NK-92 (cell line): ENCODE measurements around the gene GIMAP1.

Experiments
- DNase-seq: peaks from one replicate; lab custom pipeline; 2025; ENCODE audit not compliant: unreplicated experiment; lab: John Stamatoyannopoulos, UW

Gene GIMAP1

DNA sequence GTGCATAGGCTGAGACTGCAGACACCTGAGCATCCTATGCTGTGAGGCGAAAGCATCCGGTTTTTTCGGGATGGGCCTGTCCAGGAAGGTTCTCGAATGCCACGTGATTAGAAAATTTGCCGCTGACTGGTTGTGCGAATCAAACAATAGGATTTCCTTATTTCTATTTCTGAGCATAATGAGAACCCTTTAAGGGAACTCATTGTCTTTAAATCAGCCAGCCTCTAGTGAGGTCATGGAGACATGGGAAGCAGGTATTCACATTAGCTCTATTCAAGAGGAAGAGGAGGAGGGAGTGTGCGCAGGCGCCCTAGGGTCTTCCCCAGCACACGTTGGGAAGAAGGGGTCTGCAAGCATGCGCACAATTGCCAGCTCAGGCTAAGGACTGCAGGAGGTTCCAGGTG is 5.6 kb downstream of the GIMAP1 start:
- no peak for DNase-seq

DNA sequence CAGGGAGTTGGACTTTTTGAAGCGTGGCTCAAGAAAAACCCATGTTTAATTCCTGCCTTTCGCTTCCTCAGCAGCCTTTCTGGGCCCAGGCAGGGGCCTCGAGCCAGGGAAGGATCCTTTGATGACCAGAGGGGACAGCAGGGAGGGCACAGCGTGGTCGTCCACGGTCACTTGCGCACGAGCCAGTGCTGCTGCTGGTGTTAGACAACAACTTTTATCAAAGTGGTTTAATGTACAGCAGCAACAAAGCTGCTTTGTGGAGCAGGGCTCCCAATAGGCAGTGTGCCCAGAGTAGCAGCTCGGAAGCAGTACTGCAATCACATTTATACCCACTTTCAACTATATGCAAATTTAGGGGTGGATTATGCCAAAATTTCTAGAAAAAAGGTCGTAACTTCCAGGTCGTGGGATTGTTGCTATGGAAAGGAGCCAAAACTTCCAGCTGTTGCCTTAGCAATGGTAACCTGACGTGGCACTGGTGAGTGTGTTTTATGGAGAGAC is 6.1 kb downstream of the GIMAP1 start:
- no peak for DNase-seq

DNA sequence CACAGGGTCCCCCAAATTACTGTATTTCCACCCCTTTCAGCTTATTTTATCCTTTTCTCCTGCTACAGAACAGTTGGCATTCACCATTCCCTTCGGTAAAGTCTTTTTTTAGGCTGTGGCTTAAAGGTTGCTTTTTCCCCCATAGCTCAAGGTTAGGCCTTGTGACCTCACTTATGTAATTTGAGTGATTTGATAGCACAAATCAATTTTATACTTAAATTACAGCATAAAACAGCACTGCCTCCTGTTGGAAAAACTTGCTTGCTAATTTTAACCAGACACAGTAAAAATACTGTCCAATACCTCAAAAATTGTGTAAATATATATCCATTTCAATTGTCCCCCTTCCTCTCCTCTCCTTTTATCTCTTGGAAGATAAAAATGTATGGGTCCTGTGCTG is 7.1 kb downstream of the GIMAP1 start:
- no peak for DNase-seq

GRCh38 chr7:150727381-150727780 is 11.0 kb downstream of the GIMAP1 start:
- no peak for DNase-seq

DNA sequence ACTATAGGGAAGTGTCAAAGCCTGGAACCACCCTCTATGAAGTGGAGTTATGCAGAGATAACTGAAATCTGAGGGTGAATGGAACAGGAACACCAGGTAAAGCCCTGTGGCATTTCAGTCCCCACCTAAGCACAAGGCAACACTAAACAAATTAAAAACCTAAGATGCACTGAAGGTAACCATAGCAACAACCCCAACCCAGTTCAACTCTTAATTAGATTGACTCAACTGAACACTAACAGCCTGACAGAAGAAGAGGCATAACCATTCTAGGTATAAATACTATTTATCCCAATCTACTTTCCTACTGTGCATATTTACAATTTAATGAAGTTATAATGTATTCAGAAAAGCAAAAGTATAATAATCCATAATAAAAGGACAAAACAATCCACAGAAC is 11.6 kb downstream of the GIMAP1 start:
- DNase-seq: no peak

GRCh38 chr7:150728609-150729008 is 12.2 kb downstream of the GIMAP1 start:
- no peak for DNase-seq

DNA sequence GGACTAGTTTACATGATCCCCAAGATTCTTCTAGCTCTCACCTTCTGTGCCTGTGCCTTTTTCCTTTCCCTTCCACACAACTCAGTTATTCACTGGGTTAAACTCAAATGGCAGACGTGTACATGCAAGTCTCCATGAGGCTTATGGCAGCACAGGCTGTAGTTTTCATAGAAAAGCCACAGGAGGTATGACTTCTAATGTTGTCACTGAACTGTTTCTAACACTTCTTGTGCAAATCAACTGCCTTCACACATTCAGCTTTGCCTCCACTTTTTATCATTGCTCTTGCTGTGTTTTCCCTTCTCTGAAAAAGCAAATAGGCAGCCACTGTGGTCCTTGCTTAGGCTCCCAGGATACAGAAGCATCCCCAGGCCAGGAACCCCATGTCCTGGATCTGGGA is 15.5 kb downstream of the GIMAP1 start:
- DNase-seq: no peak

- no peak for DNase-seq
These were observed 16.5 kb downstream of the GIMAP1 start for GRCh38 chr7:150732786-150733481.

- DNase-seq: no peak
These were observed 17.2 kb downstream of the GIMAP1 start for GRCh38 chr7:150733482-150734095.

- DNase-seq: no peak
These were observed 17.8 kb downstream of the GIMAP1 start for GRCh38 chr7:150734254-150734653.

DNA sequence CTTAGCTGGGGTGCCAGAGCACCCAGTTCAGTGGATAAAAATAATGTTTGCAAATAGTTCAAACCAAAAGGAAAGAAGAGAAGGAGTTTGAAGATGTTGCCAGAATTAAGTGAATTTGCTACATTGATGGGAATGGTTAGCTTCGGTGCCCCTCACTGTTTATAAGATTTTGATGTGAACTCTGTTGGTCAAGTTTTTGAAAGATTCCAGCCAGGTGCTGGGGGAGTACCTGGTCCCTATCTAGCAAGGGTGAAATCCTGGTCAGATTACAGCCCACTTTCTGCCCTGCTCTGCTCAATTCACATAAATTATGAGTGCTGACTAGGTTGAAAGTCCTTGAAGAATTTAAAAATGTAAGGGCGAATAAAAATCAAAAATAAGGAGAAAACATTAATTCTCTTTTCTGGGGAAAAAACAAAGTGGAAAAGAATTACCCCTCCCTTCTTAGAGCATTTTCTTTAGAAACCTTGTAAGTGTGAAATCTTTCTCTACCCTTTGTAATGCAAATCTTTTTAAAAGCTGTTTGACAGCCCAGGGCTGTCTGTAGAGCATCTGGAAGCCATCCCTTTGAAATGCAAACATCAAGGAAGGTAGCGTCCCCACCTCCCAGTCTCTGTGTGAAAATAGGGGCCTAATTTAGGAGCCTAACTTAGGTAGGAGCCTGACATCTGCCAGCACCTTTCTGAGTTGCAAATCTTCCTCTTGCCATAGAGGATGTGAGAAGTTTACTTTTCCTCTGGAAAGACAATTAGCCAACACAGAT is 19.4 kb downstream of the GIMAP1 start:
- no peak for DNase-seq

- no peak for DNase-seq
These were observed 20.5 kb downstream of the GIMAP1 start for GRCh38 chr7:150736864-150737263.

DNA sequence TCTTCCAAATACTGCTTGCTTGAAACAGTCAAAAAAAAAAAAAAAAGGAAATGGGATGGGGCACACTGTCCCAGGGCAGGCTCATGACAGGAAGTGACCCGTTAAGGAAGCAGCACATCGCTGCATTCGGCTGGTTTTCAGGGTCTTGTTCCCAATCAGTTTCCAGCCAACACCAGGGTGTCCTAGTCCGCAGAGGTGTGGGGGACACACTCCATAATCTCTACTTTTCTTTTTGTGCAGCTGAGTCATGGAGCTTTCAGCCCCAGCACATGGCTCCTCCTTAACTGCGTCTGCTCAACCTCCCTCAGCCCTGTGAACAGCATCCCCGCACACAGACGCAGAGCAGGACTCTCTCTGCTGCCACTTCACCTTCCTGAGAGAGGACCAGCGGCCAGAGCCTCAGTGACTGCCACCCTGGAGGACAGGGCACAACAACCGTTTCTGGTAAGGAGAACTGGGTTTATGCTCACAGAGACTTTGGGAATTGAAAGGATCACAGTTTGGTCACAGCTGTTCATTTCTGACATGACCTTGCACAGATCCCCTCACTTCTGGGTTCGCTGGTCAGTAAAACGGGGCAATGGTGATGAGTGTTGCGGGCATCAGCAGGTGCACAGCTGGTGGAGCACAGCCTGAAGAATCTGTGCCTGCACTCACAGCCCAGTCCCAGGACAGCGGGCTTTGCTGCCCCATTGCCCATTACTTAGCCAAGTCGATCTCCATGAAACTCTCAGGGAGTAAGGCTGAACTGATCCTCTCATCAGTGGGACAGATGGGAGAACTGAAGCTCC is 21.0 kb downstream of the GIMAP1 start, which contains the start of gene GIMAP5:
Gene GIMAP5, plus strand, starts transcription at position 154 of the 791 bp plus-strand sequence. CDS start 3,467 bp downstream, outside the sequence.
- DNase-seq: no peak

DNA sequence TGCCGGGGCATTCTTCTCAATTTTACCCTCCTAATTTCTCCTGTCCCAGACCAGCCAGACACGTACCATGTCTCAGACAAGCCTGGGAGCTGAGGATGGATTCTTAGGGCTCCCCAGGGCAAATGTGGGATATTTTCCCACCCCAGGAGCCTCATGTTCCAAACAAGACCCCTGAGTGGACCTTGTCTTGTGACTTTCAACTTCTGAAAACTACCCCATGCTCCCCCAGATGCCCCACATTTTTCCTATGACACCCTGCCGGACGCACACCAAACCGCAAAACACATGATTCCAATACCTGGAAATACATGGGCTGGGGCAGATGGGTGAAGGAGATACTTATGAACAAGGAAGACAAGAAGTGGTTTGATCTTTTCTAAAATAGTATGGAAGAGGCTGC is 21.7 kb downstream of the GIMAP1 start:
- DNase-seq: no peak

GRCh38 chr7:150738591-150739001 is 22.2 kb downstream of the GIMAP1 start:
- DNase-seq: no peak

GRCh38 chr7:150739033-150739432 is 22.6 kb downstream of the GIMAP1 start:
- no peak for DNase-seq

- DNase-seq: no peak
These were observed 23.6 kb downstream of the GIMAP1 start for GRCh38 chr7:150740053-150740452.

GRCh38 chr7:150742286-150742968 is 26.0 kb downstream of the GIMAP1 start:
- DNase-seq: no peak

- DNase-seq: no peak
These were observed 27.7 kb downstream of the GIMAP1 start for GRCh38 chr7:150744041-150744656.

DNA sequence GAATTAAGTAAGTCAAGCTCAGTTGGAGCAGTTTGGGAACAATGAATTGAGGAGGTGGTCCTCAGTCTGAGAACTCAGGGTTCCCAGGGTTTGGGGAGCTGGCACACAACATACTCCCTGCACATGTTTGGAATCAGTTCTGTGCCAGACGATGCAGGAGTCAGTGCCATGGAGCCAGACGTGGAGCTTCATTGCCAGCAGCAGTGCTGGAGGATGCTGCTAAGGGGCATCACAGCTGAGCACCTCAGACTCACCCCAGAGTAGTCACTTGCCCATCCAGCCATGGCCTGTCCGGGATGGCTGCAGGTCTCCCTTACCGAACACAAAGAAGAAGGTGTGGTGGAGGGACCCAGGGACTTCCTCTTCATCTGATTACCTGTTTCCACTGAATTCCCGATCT is 28.7 kb downstream of the GIMAP1 start:
- DNase-seq: no peak
